ENCODE results near the gene GSAP. TPM values are rescaled to one million over a fixed set of nuclear protein-coding genes. Genes with fewer than 3 reads are reported as not detected.

Gene GSAP
- total RNA-seq, 3 donors from 2014 or later: 25.8 to 35.7 (median 27.5) TPM

DNA sequence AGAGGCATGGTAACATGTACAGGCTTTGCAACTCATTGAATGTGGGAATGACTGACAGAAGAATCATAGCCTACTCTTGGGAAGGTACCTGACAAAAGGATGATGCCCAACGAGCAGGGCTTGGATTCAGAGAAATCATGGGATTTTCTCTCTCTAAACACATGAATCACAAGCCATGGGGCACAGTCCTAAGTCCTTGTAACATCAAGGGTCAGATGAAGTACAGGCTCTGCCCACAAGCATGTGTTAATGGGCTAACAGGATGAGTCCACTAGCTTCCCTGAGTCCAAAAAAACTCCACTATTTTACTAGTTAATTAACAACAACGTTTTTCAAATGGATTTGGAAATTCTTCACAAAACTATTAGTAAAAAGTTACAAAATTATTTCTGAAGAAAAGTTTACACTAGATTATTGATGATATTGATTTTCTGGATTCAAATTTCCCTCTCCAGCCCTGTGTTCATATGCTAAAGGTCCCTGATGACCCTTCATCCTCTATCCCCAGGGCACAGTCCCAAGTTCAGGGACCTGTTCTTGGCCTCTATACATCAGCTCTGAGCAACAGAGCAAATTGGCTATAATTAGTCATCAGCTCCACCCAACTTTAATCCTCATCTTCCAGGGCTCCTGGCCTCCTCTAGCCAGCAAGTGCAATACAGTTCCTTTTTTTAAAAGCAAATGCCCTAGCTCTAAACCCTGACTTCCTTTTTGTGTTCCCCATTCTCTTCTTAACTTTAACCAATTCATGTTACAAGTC is 99.8 kb downstream of the GSAP start:
- intact Hi-C loops (cut with DNase I; ENCODE audit: low total_unique reads): loop anchor here (10.0 kb wide), 1 partner anchor 62 kb away; no protein-coding TSS in a partner anchor
- Histone ChIP-seq H3K36me3 (no peaks in the 10 kb centered on the region), H3K27me3 (no peaks in the 10 kb centered on the region), H3K4me1 (no peaks in the 10 kb centered on the region), H3K4me3 (no peak overlapping the region), H3K9me3 (no peaks in the 10 kb centered on the region), H3K27ac (no peak overlapping the region)
- TF ChIP-seq POLR2AphosphoS5 (IDR thresholded peaks at IDR 0.05) (no peak), POLR2A (IDR thresholded peaks at IDR 0.05) (no peak)
- TF ChIP-seq, protein P1, sequence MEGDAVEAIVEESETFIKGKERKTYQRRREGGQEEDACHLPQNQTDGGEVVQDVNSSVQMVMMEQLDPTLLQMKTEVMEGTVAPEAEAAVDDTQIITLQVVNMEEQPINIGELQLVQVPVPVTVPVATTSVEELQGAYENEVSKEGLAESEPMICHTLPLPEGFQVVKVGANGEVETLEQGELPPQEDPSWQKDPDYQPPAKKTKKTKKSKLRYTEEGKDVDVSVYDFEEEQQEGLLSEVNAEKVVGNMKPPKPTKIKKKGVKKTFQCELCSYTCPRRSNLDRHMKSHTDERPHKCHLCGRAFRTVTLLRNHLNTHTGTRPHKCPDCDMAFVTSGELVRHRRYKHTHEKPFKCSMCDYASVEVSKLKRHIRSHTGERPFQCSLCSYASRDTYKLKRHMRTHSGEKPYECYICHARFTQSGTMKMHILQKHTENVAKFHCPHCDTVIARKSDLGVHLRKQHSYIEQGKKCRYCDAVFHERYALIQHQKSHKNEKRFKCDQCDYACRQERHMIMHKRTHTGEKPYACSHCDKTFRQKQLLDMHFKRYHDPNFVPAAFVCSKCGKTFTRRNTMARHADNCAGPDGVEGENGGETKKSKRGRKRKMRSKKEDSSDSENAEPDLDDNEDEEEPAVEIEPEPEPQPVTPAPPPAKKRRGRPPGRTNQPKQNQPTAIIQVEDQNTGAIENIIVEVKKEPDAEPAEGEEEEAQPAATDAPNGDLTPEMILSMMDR (IDR thresholded peaks at IDR 0.05): no peak
- DNase-seq (ENCODE audit: low spot score in 2 of 2): no peak

DNA sequence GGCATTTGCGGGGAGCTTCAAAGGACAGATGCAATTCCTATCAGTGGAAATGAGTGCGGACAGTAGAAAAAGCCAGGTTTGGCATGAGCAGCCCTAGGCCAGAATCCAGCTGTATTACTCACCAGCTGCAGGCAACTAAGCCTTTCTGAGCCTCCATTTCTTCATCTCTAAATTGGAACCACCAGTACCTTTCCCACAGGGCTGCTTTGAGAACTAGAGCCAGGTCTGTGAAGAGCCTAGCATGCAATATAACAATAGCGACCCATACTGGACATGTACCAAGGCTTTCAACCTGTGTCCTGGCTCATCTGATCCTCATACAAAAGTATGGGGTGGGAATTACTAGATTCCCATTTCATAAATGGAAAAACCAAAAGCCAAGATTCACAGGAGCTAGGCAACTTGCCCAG is 101.0 kb downstream of the GSAP start:
- no peak overlapping the region for H3K4me3 ChIP-seq
- H3K36me3 ChIP-seq: no peaks in the 10 kb centered on the region
- TF ChIP-seq POLR2AphosphoS5 (IDR thresholded peaks at IDR 0.05): no peak
- TF ChIP-seq POLR2A (IDR thresholded peaks at IDR 0.05): no peak
- TF ChIP-seq, protein P1 (IDR thresholded peaks at IDR 0.05): no peak
- H3K9me3 ChIP-seq: no peaks in the 10 kb centered on the region
- DNase-seq (ENCODE audit: low spot score in 2 of 2): no peak
- intact Hi-C loops (cut with DNase I; ENCODE audit: low total_unique reads): loop anchor here (10.0 kb wide), 1 partner anchor 60 kb away; no protein-coding TSS in a partner anchor
- no peak overlapping the region for H3K27ac ChIP-seq
- H3K4me1 ChIP-seq: no peaks in the 10 kb centered on the region
- H3K27me3 ChIP-seq: no peaks in the 10 kb centered on the region

DNA sequence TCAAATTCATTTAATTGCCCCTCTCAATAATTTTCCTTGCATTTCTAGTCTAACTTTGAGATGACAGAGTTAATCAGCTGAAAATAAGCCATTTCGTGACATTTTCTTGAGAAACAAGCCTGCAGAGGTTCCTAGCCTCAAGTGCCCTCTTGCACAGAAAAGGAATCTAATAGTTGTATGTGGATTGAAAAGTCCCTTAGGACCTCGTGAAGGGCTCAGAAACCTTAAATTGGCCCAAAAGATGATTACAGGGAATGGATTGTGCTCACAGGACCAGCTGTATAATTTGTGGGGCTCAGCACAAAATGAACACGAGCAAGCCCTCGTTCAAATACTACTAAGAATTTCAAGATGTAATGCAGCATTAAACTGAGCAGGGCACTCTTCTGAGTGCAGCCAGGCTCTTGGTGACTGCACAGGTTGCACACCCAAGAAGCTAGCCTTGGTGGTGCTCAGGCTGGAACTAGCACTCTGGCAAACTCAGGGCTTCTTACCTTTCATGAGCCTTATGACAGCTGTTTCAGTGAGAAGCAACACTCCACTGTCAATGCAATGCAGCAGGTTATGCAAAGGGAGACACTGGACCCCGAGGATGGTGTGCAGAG is 102.2 kb downstream of the GSAP start:
- no peaks in the 10 kb centered on the region for H3K9me3 ChIP-seq
- no peaks in the 10 kb centered on the region for H3K27me3 ChIP-seq
- DNase-seq (ENCODE audit: low spot score in 2 of 2): no peak
- H3K27ac ChIP-seq: peak overlapping the region in 1 of 2 donors; percentile 11
- no peak for TF ChIP-seq POLR2AphosphoS5 (IDR thresholded peaks at IDR 0.05)
- peaks cover 0 to 5% of the 10 kb centered on the region in 2 donors for H3K4me1 ChIP-seq
- no peak overlapping the region for H3K4me3 ChIP-seq
- no peaks in the 10 kb centered on the region for H3K36me3 ChIP-seq
- intact Hi-C loops (cut with DNase I; ENCODE audit: low total_unique reads): loop anchor here (10.0 kb wide), 1 partner anchor 59 kb away; no protein-coding TSS in a partner anchor

DNA sequence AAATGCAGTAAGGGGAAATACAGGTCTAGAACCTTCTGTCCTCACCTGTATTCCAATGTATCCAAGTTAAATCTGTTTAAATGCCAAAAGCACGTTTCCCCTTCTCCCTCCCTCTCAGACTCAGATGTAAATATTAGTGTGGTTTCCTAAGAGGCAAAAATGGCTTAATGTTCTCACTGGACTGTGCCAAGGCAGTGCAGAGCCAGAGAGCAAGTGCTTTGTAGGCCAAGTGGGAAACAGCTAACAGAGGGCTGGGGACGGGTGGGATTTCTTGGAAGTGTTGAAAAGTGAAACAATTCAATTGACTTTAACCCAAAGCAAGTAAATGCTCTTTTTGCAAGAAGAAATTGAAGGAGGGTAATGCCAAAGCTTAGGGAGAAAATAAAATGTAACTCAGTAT is 103.1 kb downstream of the GSAP start:
- H3K4me3 ChIP-seq: no peak overlapping the region
- no peak for DNase-seq (ENCODE audit: low spot score in 2 of 2)
- no peaks in the 10 kb centered on the region for H3K9me3 ChIP-seq
- intact Hi-C loops (cut with DNase I; ENCODE audit: low total_unique reads): loop anchor here (10.0 kb wide), 1 partner anchor 58 kb away; no protein-coding TSS in a partner anchor
- H3K36me3 ChIP-seq: no peaks in the 10 kb centered on the region
- H3K27ac ChIP-seq: no peak overlapping the region
- TF ChIP-seq POLR2AphosphoS5 (IDR thresholded peaks at IDR 0.05) (no peak), POLR2A (IDR thresholded peaks at IDR 0.05) (no peak)
- TF ChIP-seq, protein P1 (IDR thresholded peaks at IDR 0.05): no peak
- H3K27me3 ChIP-seq: no peaks in the 10 kb centered on the region
- H3K4me1 ChIP-seq: peaks cover 0 to 7% of the 10 kb centered on the region in 2 donors

DNA sequence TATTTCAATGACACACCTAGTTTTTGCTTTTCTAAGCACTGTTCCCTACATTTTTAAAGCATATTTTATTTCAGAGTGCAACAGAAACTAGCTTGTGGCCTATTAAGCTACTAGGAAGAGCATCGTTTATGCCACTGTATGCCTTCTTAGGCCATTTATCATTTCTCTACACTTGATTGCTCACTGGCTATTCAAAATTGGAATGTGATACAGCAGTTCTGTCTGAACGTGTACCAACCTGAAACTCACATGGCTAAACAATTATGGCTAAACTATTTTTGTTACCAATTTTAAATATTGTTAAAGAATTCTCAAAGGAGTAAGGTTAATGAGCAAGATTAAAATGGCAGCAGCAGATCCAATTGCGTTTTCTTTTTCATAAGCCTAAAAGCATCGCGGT is 105.2 kb downstream of the GSAP start:
- Histone ChIP-seq H3K4me1 (peaks cover 0 to 7% of the 10 kb centered on the region in 2 donors), H3K36me3 (no peaks in the 10 kb centered on the region), H3K9me3 (no peaks in the 10 kb centered on the region), H3K27ac (no peak overlapping the region), H3K4me3 (no peak overlapping the region), H3K27me3 (no peaks in the 10 kb centered on the region)
- intact Hi-C loops (cut with DNase I; ENCODE audit: low total_unique reads): loop anchor here (10.0 kb wide), 1 partner anchor 56 kb away; no protein-coding TSS in a partner anchor
- DNase-seq (ENCODE audit: low spot score in 2 of 2): no peak
- TF ChIP-seq, protein P1 (IDR thresholded peaks at IDR 0.05): no peak
- TF ChIP-seq POLR2A (IDR thresholded peaks at IDR 0.05): no peak
- no peak for TF ChIP-seq POLR2AphosphoS5 (IDR thresholded peaks at IDR 0.05)

All from breast epithelium (tissue), 4 donors.